ACHN (cell line): ENCODE results near the gene KIAA1191.
"Not testable (repeated sequence)": the region's sequence is repeated elsewhere in the genome, so short reads cannot be mapped to it uniquely, and the experiment has no call there.

Experiments
- DNase-seq: peaks from one replicate; pipeline ENCODE4 v3.0.0-alpha.2; 2015
- in situ Hi-C: cut with HindIII; loops from 2 replicates; pipeline ENCODE4 v1.10.0; 2017; ENCODE audit warnings: low sequenced_read_pairs, low pct_ligation_motif_present, low pct_unique_long_range_greater_than_20kb

KIAA1191 gene

DNA sequence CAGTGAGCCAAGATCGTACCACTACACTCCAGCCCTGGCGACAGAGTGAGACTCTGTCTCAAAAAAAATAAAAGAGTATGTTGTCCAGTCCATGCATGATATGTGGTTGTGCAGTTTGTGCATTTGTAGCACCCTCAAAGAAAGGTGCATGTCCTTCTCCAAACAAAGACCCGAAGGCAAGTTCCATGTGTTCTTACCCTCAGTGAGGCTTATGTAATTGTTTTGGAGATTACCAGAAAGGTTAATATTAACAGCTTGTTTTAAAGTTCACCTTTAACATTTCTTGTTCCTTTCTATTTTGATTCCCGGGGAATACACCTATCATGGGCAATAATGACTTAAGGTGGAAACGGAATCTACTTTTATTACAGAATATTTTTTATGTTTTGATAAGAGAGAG is 22.3 kb downstream of the KIAA1191 start:
- DNase-seq: no peak
- in situ Hi-C loops: no loop called here

DNA sequence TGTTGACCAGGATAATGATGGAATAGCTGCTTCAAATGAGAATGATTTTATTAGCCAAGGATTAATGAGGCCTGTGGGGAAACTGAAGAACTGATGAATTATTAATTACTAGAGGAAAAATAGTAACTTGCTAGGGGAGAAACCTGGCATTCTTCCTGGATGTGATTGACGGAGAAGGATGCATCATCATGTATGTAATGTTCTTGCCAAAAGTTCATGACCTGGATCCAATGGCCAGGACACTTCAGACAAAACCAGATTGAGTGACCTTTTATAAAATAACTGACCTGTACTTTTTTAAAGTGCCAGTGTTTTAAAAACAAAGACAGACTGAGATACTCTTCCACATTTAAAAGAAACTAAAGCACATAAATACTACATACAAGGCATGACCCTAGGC is 23.7 kb downstream of the KIAA1191 start:
- in situ Hi-C loops: no loop called here
- DNase-seq: no peak

DNA sequence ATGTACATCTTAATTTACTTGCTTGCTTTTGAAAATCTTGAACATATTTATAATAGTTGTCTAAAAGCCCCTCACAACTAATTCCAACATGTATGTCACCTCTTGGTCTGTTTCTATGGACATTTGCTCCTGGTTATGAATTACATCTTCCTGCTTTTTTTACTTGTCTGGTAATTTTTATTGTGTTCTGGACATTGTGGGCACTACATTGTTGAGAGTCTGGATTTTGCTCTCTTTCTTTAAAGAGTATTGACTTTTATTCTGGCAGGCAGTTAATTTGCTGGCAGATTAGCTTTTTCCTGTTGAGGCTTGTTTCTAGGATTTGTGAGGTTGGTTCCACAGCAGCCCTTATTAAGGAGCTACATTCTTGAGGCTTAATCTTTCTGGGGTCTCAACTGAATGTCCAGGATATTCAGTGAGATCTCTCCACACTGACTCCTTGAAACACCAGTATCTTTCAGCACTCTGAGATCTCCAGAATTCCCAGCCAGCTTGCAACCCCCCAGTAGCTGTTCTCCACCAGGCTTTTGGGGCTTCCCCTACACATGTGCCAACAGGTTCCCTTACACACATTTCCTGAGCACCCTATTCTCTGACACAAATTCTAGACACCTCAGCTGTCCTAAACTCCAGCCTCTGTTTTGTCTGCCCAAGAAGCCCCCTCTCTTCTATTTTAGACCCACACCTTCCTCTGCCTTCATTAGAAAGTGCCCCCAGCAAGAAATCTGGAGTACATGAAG is 27.4 kb downstream of the KIAA1191 start:
- in situ Hi-C loops: no loop called here
- no peak for DNase-seq

- DNase-seq: no peak
- in situ Hi-C loops: no loop called here
Measured at GRCh38 chr5:176320577-176320976, 41.0 kb downstream of the KIAA1191 start.

DNA sequence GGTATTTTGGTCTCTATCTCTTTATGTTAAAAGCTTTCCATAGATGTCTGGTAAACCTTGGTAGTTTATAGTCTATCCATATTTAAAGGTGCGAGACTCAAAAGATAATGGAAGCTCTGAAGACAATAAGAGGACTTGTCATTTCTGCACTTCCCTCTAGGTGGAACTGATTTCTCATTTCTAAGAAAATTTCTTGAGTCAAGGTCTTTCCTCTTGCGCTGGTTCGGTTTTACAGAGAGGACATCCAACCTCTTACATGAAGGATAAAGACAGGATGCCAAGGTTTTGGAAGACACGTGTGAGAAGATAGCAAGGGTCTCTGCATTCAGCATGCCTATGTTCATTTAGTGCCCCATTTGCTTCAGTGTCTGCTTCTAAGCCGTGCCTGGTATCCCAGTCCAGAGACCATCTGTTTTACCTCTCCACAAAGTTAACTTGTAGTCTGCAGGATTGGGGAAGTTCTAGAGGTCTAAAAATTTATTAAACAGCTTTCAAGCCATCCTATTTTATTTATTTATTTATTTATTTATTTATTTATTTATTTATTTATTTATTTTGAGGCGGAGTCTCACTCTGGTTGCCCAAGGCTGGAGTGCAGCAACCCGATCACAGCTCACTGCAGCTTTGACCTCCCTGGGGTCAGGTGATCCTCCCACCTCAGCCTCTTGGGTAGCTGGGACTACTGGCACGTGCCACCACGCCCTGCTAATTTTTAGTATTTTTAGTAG is 41.6 kb downstream of the KIAA1191 start:
- in situ Hi-C loops: no loop called here
- no peak for DNase-seq

- in situ Hi-C loops: no loop called here
- no peak for DNase-seq
Measured at GRCh38 chr5:176317534-176318374, 43.8 kb downstream of the KIAA1191 start.

GRCh38 chr5:176305356-176305755 is 56.2 kb downstream of the KIAA1191 start:
- in situ Hi-C loops, DNase-seq: not testable (repeated sequence)
